NCI-H69 (cell line): ENCODE data around the gene ZBTB18.

Experiments
- DNase-seq: peaks from one replicate; lab custom pipeline; 2025; lab: John Stamatoyannopoulos, UW

The ZBTB18 gene

GRCh38 chr1:244041466-244042120, 9.5 kb upstream of the ZBTB18 start:
- no peak for DNase-seq

GRCh38 chr1:244042293-244042692, 8.8 kb upstream of the ZBTB18 start:
- DNase-seq = no peak

GRCh38 chr1:244044423-244044822, 6.7 kb upstream of the ZBTB18 start:
- no peak for DNase-seq

GRCh38 chr1:244046254-244046653, 4.8 kb upstream of the ZBTB18 start:
- DNase-seq = peak; percentile 20

- DNase-seq = peak; percentile 70
These were observed 4.0 kb upstream of the ZBTB18 start for GRCh38 chr1:244046907-244047611.

- DNase-seq = peak; percentile 89
These were observed 3.3 kb upstream of the ZBTB18 start for GRCh38 chr1:244047621-244048255.

GRCh38 chr1:244048256-244049161, 2.6 kb upstream of the ZBTB18 start:
- peak; percentile 100 for DNase-seq

GRCh38 chr1:244049162-244050013, 1.7 kb upstream of the ZBTB18 start:
- peak; percentile 89 for DNase-seq

GRCh38 chr1:244050014-244050834, 859 bp upstream of the ZBTB18 start:
- peak; percentile 63 for DNase-seq

- DNase-seq = peak; percentile 82
These were observed 1.1 kb downstream of the ZBTB18 start for GRCh38 chr1:244052016-244052727.

- no peak for DNase-seq
These were observed 1.7 kb downstream of the ZBTB18 start for GRCh38 chr1:244052728-244053312.

GRCh38 chr1:244053831-244054230, 2.7 kb downstream of the ZBTB18 start:
- DNase-seq = no peak

- peak; percentile 40 for DNase-seq
These were observed 3.3 kb downstream of the ZBTB18 start for GRCh38 chr1:244054247-244054923.

GRCh38 chr1:244054924-244055263, 3.8 kb downstream of the ZBTB18 start:
- DNase-seq = no peak

- DNase-seq = no peak
These were observed 5.5 kb downstream of the ZBTB18 start for GRCh38 chr1:244056577-244056976.

GRCh38 chr1:244057474-244058385, 6.6 kb downstream of the ZBTB18 start:
- DNase-seq = no peak

GRCh38 chr1:244060117-244060516, 9.0 kb downstream of the ZBTB18 start:
- DNase-seq = no peak

- DNase-seq = no peak
These were observed 9.6 kb downstream of the ZBTB18 start for GRCh38 chr1:244060686-244061085.
